Amniotic stem cell (primary cell): ENCODE measurements around the gene SLC1A1.
"Not testable (repeated sequence)": the region's sequence is repeated elsewhere in the genome, so short reads cannot be mapped to it uniquely, and the experiment has no call there.

Experiments
- DNase-seq: peaks from one replicate; lab custom pipeline; 2025; lab: John Stamatoyannopoulos, UW

The SLC1A1 gene

GRCh38 chr9:4506490-4506889, 16.2 kb downstream of the SLC1A1 start:
- DNase-seq = no peak

GRCh38 chr9:4507306-4508130, 17.2 kb downstream of the SLC1A1 start:
- no peak for DNase-seq

- no peak for DNase-seq
These were observed 18.1 kb downstream of the SLC1A1 start for GRCh38 chr9:4508246-4508906.

GRCh38 chr9:4508907-4509589, 18.8 kb downstream of the SLC1A1 start:
- no peak for DNase-seq

- DNase-seq = no peak
These were observed 19.3 kb downstream of the SLC1A1 start for GRCh38 chr9:4509590-4509984.

GRCh38 chr9:4510546-4511322, 20.5 kb downstream of the SLC1A1 start:
- DNase-seq = no peak

- no peak for DNase-seq
These were observed 24.2 kb downstream of the SLC1A1 start for GRCh38 chr9:4514252-4515128.

GRCh38 chr9:4515958-4516375, 25.7 kb downstream of the SLC1A1 start:
- DNase-seq = no peak

- DNase-seq = no peak
These were observed 27.0 kb downstream of the SLC1A1 start for GRCh38 chr9:4517274-4517673.

GRCh38 chr9:4519604-4520003, 29.3 kb downstream of the SLC1A1 start:
- DNase-seq = no peak

GRCh38 chr9:4520055-4520454, 29.8 kb downstream of the SLC1A1 start:
- no peak for DNase-seq

GRCh38 chr9:4530375-4530774, 40.1 kb downstream of the SLC1A1 start:
- DNase-seq = no peak

- DNase-seq = not testable (repeated sequence)
These were observed 40.6 kb downstream of the SLC1A1 start for GRCh38 chr9:4530831-4531230.

GRCh38 chr9:4531355-4531754, 41.1 kb downstream of the SLC1A1 start:
- DNase-seq = not testable (repeated sequence)

GRCh38 chr9:4533881-4534280, 43.6 kb downstream of the SLC1A1 start:
- not testable (repeated sequence) for DNase-seq

GRCh38 chr9:4536196-4536595, 45.9 kb downstream of the SLC1A1 start:
- not testable (repeated sequence) for DNase-seq

- DNase-seq = no peak
These were observed 47.3 kb downstream of the SLC1A1 start for GRCh38 chr9:4537581-4537980.

GRCh38 chr9:4538107-4538506, 47.8 kb downstream of the SLC1A1 start:
- DNase-seq = no peak

- DNase-seq = no peak
These were observed 48.4 kb downstream of the SLC1A1 start for GRCh38 chr9:4538621-4539020.

- no peak for DNase-seq
These were observed 50.2 kb downstream of the SLC1A1 start for GRCh38 chr9:4540425-4540824.

- no peak for DNase-seq
These were observed 51.0 kb downstream of the SLC1A1 start for GRCh38 chr9:4541281-4541680.
